ENCODE results near the gene NRGN.
A peak's percentile ranks its signal among the peaks of the same experiment; 100 is the strongest.

Gene NRGN

DNA sequence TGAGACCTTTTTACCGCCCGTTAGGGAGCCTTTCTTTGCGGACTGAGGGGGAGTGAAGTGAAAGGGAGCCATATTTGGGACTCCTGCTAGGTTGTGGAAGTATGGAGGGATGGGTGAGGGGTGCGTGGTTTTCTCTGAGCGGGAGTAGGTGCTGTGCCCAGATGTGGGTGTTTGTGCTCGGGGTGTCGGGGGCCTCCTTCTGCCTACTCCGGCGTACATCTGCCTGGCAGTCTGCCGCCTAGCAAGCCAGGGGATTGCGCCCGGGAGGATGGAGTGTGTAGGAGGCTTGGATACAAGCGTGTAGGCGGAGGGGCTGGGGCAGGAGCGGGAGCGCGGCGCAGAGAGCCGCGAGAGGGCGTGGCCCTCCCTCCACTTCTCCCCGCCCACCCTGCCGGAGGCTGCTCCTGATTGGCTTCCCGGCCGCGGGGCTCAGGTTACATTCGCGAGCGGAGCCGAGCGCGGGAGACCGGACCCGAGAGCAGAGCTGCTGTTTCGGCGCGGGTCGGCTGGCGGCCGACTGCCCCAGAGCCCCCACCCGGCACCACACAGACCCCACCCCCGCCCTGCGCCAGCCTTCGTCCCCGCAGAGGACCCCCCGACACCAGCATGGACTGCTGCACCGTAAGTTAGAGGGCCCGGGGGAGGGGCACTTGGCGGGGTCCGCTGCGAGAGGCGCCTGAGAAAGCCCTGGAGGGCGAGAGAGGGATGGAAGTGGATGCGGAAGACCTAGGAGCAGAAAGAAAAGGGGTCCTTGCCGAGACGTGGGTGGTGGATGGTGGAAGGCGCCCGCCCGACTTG is at the start of gene NRGN:
Gene NRGN, plus strand, starts transcription at position 464 of the 798 bp plus-strand sequence. Its CDS starts 143 bp downstream, at position 607.
- DNase-seq (ENCODE audit: extremely low read depth in 1 of 2, low read depth in 1 of 2) = peak in 1 of 2 donors; percentile 71

DNA sequence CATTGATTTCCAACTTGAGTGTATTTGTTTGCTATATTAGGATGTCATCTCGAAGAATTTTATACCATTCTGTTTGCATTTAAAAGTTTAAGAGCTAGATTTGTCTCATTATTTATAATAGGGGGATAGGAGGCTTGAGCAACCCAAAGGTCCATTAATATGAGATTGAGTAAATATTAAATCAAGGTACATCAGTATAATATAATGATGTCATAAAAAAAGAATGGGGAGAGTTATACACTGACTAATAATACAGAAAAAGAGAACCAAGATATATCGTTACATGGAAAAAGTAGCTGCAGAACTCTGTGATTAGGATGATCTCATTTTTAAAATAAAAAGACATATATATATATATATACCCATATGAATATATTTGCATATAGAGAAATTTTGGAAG is 46.6 kb upstream of the NRGN start:
- DNase-seq (ENCODE audit: extremely low read depth in 1 of 2, low read depth in 1 of 2) = no peak

DNA sequence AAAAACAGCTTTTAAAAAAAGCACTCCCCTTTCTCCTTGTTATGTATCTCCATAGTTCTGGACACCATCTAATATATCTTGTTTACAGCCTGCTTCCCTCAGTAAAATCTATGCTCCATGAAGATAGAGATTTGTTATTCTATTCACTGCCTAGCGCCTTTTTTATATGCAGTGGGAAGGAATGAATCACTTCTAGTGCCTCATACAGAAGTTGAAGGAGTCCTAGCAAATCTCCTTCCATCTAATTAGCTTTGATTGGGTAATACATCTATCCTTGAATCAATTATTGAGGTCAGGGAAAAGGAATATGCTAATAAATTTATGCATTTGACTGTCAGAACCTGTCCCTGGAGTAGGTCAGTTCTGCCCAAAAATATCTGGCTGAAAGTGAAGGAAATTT is 40.2 kb upstream of the NRGN start:
- no peak for DNase-seq (ENCODE audit: extremely low read depth in 1 of 2, low read depth in 1 of 2)

DNA sequence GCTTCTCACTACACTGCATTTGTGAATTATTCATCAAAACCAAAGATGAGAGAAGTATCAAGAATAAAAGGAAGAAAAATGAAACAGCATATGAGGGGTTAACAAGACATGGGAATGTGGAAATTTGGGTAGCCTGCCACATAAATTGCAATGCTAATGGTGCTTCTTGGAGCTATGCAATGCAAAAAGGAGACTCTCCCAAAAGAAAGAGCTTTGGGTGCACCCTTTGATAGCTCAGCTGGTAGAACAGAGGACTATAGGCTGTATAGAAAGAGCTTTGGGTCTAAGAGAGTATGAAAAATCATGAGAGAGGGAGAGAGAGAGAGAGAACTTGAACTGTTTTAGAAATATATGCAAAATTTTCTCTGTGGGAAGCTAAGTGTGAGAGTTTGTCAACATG is 39.7 kb upstream of the NRGN start:
- DNase-seq (ENCODE audit: extremely low read depth in 1 of 2, low read depth in 1 of 2) = no peak

DNA sequence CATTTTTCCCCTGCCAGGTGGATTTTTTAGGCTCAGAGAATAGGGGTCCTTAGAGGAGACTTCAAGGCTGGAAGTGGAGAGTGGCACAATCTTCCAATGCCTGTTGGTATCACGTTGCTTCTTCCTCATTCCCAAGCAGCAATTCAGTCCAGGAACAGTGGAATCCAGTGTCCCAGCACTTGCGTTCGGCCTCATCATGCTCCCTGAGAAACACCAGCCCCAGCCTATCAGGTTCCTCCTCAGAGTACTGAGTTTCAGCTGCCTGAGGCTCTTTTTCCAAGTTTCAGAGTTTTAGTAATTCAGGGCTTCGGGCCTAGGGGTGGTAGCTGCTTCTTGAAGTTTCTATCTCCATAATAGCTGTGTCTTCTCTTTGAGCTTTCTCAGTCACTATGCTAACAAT is 31.9 kb upstream of the NRGN start:
- DNase-seq (ENCODE audit: extremely low read depth in 1 of 2, low read depth in 1 of 2) = no peak

DNA sequence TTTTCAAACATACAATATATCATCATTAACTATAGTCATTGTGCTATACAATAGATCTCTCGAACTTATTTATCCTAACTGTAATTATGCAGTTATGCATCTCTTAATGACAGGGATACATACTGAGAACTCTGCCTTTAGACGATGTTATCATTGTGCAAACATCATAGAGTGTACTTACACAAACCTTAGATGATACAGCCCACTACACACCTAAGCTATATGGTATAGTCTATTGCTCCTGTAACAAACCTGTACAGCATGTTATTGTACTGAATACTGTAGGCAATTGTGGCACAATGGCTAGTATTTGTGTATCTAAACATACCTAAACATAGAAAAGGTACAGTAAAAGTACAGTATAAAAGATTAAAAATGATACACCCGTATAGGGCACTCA is 27.4 kb upstream of the NRGN start:
- DNase-seq (ENCODE audit: extremely low read depth in 1 of 2, low read depth in 1 of 2) = no peak

DNA sequence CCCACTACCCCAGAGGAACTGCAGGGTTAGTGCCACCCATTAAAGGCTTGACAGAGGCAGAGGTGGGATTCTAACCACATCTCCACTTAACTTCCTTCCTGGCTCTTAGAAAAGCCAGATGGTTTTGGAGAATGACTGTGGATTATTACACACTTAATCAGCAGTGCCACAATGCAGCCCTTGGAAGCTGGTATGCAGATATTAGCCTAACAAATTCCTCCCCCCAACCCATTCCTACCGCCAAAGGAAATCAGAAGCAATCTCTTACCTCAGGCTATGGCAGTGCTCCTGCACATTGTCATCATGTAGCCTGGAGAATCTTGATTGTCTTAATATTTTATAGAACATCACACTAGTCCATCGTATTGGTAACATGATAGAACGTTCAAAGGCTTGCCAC is 23.2 kb upstream of the NRGN start:
- no peak for DNase-seq (ENCODE audit: extremely low read depth in 1 of 2, low read depth in 1 of 2)

DNA sequence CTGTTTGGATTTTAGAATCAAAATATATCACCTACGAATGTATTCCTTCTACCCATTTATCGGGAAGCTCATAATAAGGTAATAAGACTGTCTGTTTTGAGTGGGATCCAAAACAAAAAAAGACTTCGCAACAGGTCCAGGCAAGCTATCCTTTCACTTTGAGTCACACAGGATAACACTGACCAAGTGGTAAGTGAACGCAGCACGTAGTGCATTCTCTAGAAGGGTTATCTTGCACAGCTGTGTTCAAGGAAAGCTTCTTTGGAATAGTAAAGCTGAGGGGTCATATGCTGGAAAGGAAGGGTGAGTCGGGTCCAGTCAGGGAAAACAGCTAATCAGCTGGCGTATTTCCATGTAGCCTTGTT is 22.3 kb upstream of the NRGN start:
- no peak for DNase-seq (ENCODE audit: extremely low read depth in 1 of 2, low read depth in 1 of 2)

DNA sequence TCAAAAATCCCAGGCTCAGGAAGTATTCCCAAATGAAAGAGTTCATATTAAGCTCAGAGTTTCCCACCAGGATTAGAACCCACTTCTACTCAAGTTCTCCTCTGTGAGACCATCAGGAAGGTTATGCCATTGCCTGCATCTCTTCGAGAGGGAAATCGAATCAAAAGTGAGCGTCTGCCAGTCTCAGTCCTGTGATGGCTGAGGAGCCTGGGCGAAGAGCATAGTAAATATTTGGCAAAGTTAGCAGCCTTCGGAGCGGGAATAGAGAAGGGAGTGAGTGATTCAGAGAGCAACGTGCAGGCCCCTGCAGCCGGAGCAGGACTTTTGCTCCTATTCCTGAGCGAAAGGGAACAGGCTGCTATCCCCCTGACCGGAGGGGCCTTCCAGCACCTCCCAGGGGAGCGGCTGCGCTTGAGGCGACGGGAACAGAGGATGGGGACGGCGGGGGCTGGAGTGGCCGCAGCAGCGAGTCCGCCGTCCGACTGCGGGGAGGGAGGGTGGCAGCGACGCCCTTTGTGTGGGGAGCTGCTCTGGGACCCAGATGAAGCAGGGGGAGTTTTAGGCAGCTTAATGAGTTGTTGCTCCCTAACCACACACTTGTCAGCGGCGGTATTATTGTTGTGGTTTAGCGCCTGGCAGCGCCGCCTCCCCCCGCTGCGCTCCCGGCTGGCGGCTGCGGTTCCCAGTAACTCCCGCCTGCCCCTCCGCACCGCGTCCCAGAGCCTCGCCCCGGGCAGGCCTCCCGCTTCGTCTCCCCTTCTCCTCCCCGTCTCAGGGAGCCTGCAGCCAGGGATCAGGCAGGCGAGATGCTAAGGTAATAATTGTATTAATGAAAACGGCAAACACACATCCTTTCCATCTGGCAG is 21.7 kb upstream of the NRGN start:
- no peak for DNase-seq (ENCODE audit: extremely low read depth in 1 of 2, low read depth in 1 of 2)

DNA sequence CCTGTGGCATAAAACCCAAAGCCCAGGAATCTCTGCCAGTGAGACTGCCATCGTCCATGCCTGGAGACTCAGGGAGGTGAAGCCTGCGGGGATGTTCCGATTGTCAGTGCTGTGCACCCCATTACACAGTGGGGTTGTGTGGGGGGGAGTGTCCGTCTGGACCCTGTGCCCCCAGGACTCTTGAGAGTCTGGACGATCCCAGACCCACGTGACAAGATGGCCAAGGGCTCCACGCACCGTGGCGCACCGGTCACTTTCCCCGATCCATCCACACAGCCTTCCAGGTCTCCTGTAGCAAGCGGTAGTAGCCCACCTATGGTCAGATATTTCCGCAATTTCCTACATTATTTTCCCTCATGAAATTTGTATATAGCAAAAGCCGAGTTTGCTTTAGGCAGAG is 20.9 kb upstream of the NRGN start:
- DNase-seq (ENCODE audit: extremely low read depth in 1 of 2, low read depth in 1 of 2) = no peak

DNA sequence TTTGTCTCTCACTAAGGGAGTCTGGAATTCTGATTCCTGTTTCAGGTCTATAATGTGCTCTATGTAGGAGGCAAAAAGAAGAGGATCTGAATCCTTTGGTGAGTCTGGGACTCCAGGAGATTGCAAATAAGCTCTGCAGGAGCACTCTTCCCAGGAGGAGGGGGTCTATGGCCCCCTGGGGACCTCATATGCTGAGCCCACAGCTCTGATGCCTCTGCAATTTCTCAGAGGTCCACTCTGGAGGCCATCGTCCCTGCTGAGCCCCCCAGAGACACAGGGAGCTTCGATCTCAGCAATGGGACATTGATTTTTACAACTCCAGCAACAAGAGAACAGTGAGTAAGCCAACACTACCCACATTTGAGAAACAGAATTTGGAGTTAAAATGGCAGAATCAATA is 20.2 kb upstream of the NRGN start:
- DNase-seq (ENCODE audit: extremely low read depth in 1 of 2, low read depth in 1 of 2) = no peak

DNA sequence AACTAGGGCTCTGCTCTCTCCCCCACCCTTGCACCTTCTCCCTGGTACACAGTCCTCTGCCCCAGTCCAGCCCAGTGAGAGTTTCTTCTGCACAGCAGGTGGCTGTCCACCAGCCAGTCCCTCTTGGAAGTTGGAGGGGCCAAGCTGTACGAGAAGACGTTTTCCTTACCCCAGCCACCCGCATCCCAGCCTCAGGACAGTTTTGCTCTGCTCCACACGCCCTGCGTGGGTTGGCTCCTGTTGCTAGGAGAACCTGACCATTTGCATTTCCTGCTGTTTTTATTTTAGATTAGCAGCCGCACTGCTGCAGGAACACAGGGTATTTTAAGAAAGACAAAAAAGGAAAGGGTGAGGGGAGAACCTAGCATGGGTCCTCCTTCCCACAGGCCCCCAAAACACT is 17.6 kb upstream of the NRGN start:
- no peak for DNase-seq (ENCODE audit: extremely low read depth in 1 of 2, low read depth in 1 of 2)

DNA sequence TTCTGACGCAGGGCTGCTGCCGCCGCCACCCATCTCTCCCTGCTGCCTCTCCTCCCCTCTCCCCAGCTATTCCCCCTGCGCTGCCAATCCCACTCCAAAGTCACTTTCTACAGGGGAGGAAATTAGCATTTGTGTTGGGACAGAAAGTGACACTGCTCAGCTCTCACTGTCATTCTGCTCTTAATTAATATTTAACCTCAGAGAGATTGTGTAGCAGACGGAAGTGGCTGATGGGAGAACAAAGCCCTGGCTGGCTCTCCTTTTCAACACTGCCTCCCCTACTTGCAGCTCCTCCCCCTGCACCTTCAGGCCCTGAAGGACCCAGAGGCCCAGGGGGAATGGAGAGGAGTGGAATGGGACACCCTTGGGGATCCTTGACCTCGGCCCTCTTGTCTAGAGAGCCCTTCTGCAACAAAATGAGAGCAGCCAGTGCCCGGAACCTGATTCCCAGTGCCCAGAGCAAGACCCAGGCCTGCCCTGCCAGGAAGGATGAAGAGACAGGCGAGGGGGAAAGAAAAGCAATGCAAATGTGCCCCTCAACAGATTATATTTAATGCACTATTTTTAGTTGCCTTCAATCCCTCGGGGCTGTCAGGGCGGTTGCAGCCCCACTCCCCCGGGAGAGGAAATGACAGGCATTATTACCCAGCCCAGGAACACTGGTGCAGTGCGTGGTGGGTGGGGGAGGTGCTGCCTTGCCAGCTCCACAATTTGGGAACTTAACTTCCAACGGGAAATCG is 14.6 kb upstream of the NRGN start:
- no peak for DNase-seq (ENCODE audit: extremely low read depth in 1 of 2, low read depth in 1 of 2)

DNA sequence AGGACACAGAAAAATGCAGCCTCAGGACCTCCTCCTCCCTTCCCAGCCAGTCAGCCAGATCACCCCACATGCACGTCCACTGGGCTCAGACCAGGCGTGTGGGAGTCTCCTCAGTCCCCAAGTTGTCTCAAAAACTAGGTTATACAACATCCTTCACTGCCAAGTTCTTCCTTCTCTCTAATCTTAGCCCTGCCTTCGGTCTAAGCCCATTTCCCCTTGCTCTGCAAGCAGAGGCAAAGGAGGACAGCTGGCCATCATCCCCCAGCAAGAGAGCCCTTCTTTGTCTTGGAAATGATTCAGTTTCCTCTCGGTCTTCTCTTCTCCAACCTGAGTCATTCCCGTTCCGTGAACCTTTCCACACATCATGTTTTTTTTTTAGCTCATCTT is 14.0 kb upstream of the NRGN start:
- DNase-seq (ENCODE audit: extremely low read depth in 1 of 2, low read depth in 1 of 2) = no peak

DNA sequence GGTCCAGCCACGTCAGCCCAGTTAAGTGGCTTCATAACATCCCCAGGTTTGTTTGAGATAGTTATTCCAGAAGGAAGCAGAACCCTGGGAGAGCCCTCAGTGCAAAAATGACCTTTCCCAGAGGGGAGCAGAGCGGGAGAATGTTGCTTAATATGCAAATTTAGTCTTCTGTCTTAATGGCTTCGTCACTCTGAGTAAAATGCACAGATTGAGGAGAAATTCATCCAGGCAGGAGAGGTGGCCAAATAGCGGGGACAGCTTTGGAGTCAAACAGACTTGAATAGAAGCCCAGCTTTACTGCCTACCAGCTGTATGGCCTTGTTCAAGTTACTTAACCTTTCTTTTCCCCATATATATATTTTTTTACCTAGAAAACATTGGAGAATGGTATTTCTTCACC is 12.3 kb upstream of the NRGN start:
- no peak for DNase-seq (ENCODE audit: extremely low read depth in 1 of 2, low read depth in 1 of 2)

DNA sequence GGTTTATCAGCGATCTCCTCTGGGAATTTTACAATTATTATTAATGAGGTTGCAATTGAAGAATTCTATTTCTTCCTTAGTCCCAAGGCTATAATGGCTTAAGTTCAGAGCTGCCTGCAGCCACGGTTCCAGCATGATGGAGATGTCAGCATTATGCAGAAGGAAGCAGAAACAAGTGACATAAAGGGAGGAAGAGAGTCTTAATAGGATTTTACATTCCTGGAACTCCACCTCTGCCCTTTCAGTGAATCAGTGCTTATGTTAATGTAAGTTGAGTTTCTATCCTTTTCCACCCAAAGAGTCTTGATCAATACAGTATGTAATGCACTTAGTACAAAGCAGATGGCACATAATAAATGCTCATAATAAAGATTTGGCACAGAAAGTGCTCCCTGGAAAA is 11.6 kb upstream of the NRGN start:
- no peak for DNase-seq (ENCODE audit: extremely low read depth in 1 of 2, low read depth in 1 of 2)

DNA sequence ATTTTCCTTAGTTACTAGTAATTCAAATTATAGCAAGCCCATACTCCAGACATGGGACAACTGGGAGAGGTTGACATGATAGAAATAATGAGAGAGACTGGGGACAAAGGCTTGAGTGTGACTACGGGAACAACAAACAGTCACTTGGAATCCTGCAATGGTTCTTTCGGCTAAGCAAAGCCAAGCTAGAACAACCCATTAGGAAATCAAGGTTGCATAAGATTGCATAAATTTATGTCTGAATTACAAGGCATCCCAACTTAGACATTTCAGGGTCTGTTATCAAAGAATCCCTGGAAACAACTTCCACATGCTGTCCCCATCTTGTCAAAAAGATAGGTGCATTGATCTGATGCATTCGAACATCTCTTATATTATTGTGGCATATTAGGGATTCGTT is 10.2 kb upstream of the NRGN start:
- DNase-seq (ENCODE audit: extremely low read depth in 1 of 2, low read depth in 1 of 2) = no peak

DNA sequence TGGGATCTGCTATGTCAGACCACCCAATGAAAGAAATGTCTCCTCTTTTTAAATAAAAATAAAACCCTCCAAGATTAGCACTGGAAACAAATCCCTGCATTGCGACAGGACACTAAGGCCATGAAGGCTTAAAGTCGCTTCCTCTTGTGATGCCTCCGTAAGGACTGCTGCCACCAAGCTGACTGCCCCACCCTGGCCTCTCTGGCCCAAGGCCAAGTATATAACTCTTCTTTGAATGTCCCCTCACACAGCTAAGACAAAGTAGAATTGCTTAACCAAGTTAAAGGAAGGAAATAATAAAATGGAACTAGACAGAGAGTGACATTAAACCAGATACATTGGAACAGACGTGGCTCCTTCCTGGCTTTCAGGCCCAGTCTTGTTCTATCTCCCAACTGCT is 7.5 kb upstream of the NRGN start:
- no peak for DNase-seq (ENCODE audit: extremely low read depth in 1 of 2, low read depth in 1 of 2)

DNA sequence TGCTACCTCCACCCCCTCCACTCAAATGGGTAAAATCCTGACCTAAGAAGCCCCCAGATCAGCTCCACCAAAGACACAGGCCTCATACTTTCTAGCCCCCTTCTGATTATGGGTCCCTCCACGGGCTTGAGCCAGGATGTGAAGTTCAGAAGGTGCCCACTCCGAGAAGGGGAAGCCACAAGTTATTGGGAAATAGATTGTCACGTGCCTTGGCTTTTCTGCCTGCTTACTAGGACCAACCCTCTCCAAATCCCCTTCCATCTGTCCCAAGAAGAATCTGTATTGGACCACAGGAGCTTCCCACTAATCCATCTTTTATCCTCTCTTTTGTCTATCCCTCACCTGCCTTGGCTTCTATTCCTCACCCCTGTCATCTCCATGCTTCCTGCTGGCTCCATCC is 3.0 kb upstream of the NRGN start:
- no peak for DNase-seq (ENCODE audit: extremely low read depth in 1 of 2, low read depth in 1 of 2)

DNA sequence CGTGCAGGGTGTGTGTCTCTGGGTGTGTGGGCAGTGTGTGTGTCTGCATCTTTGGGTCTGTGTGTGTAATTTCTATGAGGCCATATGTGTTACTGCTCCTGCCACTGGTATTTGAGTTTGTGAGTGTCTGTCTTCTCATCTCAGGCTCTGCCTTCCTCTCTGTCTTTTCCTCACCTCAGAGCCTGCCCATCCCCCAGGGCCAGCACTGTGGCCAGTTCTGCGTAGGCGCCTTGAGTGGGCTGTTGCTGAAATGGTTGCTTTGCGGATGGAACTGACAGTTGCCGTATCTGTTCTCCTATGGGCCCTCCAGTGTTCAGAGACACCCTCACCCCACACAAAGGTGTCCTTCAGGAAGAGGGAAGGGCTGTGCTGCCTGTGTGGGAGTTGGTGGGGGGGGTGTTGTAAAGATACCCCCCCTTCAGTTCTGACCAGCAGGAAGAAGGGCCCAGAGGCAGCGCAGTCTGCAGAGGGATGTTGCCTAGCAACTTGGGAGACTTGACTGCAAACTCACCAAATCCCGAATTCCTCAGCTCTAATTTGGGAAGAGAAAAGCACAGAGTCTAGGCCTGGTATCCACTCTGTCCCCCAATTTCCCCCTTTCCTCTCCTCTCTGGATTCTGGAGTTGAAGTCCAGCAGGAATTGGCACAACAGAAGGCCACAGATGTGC is 2.0 kb upstream of the NRGN start:
- DNase-seq (ENCODE audit: extremely low read depth in 1 of 2, low read depth in 1 of 2) = no peak
